Astrocyte of the spinal cord (primary cell): ENCODE results near the gene SPINT1.
A peak's percentile ranks its signal among the peaks of the same experiment; 100 is the strongest.
"Not testable (repeated sequence)": the region's sequence is repeated elsewhere in the genome, so short reads cannot be mapped to it uniquely, and the experiment has no call there.

Experiments used
- DNase-seq: peaks from one replicate; pipeline ENCODE4 v3.0.0; 2011; ENCODE audit warnings: low read depth, low spot score
- H3K4me3 ChIP-seq: 2 replicates; pipeline ENCODE4 v1.5.1; 2011; ENCODE audit warnings: low read depth, mild to moderate bottlenecking, low read length, moderate library complexity
- in situ Hi-C: cut with HindIII; loops from 2 replicates; pipeline ENCODE4 v1.10.0; 2017; ENCODE audit warnings: low sequenced_read_pairs
- TF ChIP-seq, protein P1 (sequence below): IDR thresholded peaks from 2 replicates; pipeline ENCODE4 v1.5.1; 2012; ENCODE audit warnings: low read depth, mild to moderate bottlenecking, low read length, inconsistent platforms

The SPINT1 gene

DNA sequence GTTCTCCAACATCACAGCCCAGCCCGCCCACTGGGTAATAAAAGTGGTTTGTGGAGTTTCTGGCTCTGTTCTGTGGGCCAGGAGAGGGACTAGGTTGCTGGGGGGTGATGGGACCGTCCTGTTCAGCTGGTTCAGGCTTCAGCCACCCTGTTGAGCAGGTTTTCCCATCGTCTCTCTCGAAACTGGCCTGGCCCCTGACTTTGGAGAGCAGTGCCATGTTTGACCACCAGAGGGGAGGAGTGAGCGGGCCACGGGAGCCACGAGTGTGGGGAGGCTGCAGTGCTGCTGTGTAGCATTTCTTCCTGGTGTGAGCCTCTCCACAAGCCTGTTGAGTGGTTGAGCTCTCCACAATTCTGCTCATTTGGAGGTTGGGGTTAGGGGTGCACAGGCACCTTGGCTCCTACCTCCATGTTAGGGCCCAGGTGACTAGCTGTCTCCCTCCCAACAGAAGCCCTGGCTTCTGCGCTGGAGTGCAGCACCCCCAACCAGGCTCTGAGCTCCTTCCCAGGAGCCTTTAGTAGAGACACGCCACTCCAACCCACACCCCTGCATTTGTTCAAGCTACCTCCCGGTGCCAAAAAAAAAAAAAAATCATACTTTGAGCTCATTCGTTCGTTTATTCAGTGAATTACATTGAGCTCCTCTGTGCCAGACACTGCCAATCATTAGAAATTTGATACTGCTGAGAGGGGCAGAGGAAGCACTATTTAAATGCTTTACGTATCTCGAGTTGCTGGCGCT is 13.9 kb downstream of the SPINT1 start:
- H3K4me3 ChIP-seq: no peak overlapping the region
- in situ Hi-C loops: no loop called here
- TF ChIP-seq, protein P1, sequence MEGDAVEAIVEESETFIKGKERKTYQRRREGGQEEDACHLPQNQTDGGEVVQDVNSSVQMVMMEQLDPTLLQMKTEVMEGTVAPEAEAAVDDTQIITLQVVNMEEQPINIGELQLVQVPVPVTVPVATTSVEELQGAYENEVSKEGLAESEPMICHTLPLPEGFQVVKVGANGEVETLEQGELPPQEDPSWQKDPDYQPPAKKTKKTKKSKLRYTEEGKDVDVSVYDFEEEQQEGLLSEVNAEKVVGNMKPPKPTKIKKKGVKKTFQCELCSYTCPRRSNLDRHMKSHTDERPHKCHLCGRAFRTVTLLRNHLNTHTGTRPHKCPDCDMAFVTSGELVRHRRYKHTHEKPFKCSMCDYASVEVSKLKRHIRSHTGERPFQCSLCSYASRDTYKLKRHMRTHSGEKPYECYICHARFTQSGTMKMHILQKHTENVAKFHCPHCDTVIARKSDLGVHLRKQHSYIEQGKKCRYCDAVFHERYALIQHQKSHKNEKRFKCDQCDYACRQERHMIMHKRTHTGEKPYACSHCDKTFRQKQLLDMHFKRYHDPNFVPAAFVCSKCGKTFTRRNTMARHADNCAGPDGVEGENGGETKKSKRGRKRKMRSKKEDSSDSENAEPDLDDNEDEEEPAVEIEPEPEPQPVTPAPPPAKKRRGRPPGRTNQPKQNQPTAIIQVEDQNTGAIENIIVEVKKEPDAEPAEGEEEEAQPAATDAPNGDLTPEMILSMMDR: peak; percentile 99
- DNase-seq: peak; percentile 53

DNA sequence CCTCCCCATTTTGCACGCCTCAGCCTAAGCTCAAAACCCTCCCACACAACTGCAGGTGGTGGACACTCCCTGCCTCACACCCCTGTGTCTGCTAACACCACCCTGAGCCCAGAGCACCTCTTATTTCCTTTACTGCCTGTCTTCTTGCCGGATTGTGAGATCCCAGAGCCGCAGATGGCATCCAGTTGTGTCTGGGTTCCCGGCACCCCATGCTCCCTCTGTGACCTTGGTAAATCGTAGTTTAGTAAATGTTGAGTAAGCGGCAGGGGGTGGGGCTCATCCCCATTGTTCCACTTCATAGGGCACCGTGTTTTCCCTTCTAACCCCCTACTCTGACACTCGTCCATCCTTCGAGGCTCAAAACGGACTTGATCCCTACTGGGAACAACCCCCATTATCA is 14.9 kb downstream of the SPINT1 start:
- in situ Hi-C loops: no loop called here
- TF ChIP-seq, protein P1: no peak

DNA sequence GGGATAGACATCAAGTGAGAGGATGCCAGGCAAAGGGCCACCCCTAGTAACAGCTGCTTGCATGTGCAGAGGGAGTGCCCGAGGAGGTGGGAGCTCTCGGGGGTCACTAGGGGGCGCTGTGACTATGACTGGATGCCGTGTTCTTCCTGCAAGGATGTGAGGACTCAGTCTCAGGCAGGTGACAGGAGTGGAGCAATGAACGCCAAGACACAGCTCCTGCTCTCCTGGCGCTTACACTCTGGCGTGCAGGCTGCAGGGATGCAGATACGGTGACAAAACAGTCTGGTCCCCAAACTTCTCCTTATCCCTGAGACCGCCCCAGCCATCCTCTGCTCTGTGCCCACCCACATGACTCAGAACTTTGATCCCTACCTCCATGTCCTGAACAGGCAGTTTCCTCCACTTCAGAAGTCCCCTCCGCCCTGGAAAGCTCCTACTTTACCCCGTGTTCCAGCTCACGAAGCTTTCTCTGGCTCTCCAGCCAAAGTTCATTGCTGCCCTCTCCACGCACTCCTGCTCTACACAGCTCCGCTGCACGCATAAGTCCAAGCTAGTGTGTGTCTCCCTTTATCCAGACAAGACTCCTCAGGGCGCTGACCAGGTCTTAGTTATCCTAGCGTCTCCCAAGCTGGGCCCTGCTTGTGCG is 15.5 kb downstream of the SPINT1 start:
- in situ Hi-C loops: no loop called here
- peak; percentile 73 for DNase-seq

More for the DNA sequence above, 14.9 kb downstream of the SPINT1 start:
- DNase-seq: no peak
- no peak overlapping the region for H3K4me3 ChIP-seq

DNA sequence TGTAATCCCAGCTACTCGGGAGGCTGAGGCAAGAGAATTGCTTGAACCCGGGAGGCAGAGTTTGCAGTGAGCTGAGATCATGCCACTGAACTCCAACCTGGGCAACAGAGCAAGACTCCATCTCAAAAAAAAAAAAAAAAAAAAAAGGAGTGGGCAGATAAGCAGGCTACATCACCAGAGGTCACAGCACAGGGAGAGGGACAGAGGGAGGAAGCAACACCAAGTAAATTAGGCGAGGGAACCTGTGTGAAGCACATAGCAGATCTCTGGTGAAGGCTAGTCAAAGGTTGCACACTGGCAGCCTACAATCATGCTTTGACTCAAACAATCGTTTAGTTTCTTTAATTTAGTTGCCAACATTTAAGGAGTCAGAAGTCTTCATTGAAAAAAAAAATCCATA is 17.3 kb downstream of the SPINT1 start:
- in situ Hi-C loops: not testable (repeated sequence)

More for the DNA sequence above, 15.5 kb downstream of the SPINT1 start:
- TF ChIP-seq, protein P1: peak; percentile 92
- H3K4me3 ChIP-seq: no peak overlapping the region

DNA sequence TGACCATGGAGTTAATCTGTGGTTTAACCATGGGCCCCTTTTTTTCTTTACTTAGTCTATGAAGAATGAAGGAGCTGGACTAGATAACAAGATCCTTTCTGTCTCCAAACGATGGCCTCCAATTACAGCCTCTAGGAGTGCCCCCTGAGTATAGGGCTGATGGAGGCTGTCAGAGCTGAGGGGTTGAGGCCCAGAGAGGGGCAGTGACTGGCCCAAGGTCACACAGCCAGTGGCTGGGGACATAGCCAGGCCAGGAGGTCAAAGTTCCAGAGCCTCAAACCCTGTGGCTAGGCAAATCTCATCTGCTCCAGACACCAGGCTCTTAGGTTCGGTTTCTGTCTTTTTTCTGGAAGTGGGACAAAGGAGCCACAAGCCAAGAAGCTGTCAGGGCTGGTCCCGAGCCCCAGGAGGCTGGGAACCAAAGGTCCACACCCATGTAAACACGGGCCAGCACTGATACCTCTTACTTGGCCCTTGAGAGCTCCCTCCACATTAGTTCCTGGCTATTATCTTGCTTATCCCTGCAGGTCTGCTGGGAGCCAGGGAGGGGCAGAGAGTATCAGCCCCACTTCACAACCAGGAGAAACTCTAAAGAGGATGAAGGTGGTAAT is 19.9 kb downstream of the SPINT1 start:
- in situ Hi-C loops: no loop called here
- TF ChIP-seq, protein P1: no peak
- no peak for DNase-seq
- H3K4me3 ChIP-seq: no peak overlapping the region

More for the DNA sequence above, 17.3 kb downstream of the SPINT1 start:
- DNase-seq, H3K4me3 ChIP-seq: not testable (repeated sequence)

DNA sequence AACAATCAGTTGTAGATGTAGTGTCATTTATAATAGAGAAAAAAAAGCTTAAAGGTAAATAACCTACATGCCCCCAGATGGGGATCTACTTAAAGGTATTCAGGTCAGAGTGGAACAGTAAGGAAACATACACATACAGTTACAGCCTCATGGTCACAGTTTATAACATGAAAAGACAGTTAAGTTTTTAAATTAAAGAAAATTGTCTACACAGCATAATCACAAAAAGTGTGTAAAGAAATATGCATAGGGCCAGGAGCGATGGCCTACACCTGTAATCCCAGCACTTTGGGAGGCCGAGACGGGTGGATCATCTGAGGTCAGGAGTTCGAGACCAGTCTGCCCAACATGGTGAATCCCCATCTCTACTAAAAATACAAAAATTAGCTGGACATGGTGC is 23.4 kb downstream of the SPINT1 start:
- DNase-seq: no peak
- TF ChIP-seq, protein P1: no peak
- no peak overlapping the region for H3K4me3 ChIP-seq
- in situ Hi-C loops: no loop called here

DNA sequence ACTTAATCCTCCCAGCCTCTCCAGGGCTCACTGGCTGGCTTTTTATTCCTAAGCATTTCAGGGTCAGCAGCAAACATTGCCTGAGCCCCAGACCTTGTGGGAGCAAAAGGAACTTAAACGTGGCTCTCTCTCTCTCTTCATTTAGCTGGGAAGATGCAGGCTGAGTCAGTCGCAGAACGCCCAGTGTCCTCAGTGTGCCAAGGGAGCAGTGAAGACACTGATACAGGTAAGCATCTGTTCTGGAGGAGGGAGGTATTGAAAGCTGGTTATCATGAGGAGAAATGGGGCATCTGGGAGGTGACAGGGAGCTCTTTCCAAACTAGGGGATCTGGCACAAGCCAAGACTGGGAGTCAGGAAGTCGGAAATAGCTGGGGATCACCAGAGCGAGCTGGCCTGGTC is 25.8 kb downstream of the SPINT1 start:
- no peak for DNase-seq
- in situ Hi-C loops: no loop called here
- TF ChIP-seq, protein P1: no peak
- no peak overlapping the region for H3K4me3 ChIP-seq
